HG02763 (cell line): ENCODE data around the gene ATP1B2.
"Not testable (repeated sequence)": the region's sequence is repeated elsewhere in the genome, so short reads cannot be mapped to it uniquely, and the experiment has no call there.

Experiments
- ATAC-seq: cut with Tn5 transposase; IDR thresholded peaks from one replicate; pipeline ENCODE4 v1.9.1; 2021; ENCODE audit warnings: mild to moderate bottlenecking, moderate library complexity; ENCODE audit not compliant: unreplicated experiment

Gene ATP1B2

DNA sequence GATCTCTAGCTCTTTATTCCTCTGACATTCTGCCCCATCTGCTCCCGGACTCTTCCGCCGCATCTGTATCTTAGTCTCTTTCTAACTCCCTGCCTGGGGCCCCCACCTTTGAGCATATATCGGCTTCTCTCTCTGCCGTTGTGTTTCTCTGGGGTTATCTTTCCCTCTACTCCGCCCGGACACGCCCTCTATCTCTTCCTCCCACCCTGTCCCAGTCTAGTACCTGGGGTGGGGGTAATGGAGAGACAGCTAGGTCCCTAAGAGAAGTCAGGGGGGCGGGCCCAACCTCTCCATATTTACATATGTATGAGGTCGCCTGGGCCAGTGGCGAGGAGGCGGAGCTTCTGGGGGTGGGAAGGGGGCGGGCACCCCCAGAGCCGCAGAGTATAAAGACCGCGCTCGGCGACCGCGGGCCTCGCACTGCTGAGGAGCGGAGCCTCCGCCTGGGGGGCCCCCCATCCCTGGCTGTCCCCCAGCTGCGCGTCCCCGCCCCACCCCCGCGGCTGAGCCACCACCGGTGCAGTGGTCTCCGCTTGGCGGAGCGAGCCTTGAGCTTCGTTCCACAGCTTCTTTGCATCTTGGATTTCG lies at the start of gene ATP1B2:
ATP1B2 (plus strand) TSS at position 418 of the 588 bp plus-strand sequence. CDS start 593 bp downstream, outside the sequence.
- no peak for ATAC-seq

- no peak for ATAC-seq
These were observed 44.4 kb upstream of the ATP1B2 start for GRCh38 chr17:7606280-7606679.

GRCh38 chr17:7610641-7611040 lies 40.1 kb upstream of the ATP1B2 start:
- ATAC-seq = no peak

- ATAC-seq = no peak
These were observed 39.0 kb upstream of the ATP1B2 start for GRCh38 chr17:7611635-7612293.

GRCh38 chr17:7612294-7612640 lies 38.5 kb upstream of the ATP1B2 start:
- no peak for ATAC-seq

GRCh38 chr17:7613769-7614424 lies 36.8 kb upstream of the ATP1B2 start:
- ATAC-seq = no peak

DNA sequence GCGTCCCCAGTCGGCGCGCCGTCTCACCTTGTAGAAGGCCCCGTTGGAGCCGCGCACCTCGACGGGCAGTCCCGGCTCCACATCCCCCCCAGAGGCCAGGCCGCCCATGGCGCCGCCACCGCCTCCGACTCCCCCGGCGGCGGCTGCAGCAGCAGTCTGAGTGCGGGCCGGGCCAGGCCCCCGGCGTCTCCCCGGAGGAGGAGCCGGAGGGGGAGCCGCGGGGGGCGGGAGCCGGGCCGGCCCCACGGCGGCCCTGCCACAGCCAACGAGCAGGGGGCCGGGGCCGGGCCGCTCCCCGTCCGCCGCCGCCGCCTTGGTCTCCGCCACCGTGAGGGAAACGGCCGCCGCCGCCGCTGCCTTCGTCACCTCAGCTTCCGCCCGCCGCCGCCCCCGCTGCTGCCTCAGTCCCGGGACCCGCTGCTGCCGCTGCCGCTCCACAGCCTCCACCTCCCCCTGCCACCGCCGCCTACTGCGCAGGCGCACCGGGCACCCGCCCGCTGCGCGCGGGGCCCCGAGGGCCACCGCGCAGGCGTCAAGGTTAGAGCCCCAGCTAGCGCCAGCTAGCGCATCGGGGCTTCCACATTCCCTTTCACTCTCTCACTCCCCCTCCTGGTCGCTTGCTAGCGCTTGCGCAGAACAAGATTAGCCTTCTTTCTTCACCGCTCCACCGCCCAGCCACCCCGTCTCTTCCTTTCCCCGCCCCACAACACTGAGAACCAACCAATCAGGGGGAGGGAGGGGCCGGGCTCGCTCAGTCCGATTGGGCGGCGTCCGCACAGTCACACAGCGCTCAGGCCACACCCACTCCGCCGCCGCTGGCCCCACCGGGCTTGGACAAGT lies 36.1 kb upstream of the ATP1B2 start, which contains the start of gene FXR2:
FXR2 (minus strand) TSS at position 473 of the 840 bp plus-strand sequence; CDS start at position 108, 365 bp downstream.
- ATAC-seq = peak; percentile 85

DNA sequence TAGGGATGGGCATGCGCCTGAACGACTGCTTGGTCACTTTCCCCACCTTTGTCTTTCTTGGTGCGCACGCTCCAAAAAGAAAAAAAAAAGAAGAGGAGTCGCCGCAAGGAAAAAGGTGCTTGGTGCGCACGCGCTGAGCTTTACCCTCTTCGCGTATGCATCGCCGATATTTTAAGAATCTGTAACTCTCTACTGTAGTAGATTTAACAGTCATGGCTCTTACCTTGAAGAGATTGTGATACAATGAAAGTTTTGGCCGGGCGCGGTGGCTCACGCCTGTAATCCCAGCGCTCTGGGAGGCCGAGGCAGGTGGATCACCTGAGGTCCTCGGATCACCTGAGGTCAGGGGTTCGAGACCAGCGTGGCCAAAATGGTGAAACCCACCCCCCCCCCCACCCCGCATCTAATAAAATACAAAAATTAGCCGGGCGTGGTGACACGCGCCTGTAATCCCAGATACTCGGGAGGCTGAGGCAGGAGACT lies 35.4 kb upstream of the ATP1B2 start:
- no peak for ATAC-seq

DNA sequence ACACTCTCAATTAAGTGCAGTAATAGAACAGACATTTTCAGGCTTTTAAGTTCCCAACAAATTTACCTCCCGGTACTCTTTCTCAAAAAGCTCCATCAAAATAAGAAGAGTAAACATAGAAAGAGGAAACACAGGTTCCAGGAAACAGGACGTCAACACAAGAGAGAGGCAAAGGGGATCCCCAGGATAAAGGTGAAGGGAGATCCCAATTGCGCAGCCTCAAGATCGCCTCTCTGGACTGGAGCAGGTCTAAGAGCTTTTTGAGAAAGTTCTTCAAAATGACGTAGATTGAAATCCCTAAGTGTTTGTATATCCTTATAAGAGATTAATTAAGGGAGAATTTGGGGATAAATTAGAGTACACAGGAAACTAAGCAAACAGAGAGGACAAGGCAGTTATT lies 32.1 kb upstream of the ATP1B2 start:
- ATAC-seq = no peak

- no peak for ATAC-seq
These were observed 29.9 kb upstream of the ATP1B2 start for GRCh38 chr17:7620835-7621234.

GRCh38 chr17:7623661-7624060 lies 27.1 kb upstream of the ATP1B2 start:
- no peak for ATAC-seq

- ATAC-seq = not testable (repeated sequence)
These were observed 25.0 kb upstream of the ATP1B2 start for GRCh38 chr17:7625749-7626148.

GRCh38 chr17:7626307-7626706 lies 24.4 kb upstream of the ATP1B2 start:
- ATAC-seq = no peak

DNA sequence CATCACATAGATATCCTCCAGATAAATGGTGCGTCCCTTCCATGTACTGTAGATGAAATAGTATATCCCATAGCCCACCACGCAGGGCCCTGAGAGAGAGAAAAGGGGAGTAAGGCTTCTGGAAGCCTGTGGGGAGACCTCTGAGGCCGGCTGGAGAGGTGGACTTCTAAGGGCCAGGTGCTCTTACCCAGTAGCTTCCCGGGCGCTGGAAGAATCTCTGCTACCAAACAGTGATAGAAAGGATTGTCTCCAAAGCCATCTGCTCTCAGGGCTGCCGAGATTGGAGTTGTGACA lies 23.8 kb upstream of the ATP1B2 start:
- ATAC-seq = no peak

- peak; percentile 85 for ATAC-seq
These were observed 23.2 kb upstream of the ATP1B2 start, which contains the start of gene SAT2 for GRCh38 chr17:7627250-7628121. Gene SAT2, minus strand, starts transcription at chr17:7627821. Its CDS starts 186 bp downstream, at chr17:7627635.

DNA sequence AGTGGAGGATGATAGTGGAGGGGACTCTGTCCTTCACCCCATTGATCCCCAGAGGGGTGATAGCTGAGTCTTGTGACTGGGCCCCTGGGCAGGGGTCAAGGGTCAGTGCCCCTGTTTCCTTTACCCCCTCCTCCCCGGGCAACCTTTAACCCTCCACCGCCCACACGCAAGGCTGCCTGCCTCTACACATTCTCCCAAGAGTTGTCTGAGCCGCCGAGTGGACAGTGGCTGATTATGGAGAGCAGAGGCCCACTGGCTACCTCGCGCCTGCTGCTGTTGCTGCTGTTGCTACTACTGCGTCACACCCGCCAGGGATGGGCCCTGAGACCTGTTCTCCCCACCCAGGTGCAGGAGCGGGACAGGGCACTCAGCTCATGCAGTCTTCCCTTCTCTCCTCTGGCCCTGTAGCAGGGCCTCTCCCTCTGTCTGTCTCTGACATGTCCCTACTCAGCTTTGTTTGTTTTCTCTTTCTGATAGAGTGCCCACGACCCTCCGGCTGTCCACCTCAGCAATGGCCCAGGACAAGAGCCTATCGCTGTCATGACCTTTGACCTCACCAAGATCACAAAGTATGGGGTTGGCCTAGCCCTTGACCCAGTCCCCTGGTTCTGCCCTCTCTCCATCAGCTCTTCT lies 20.7 kb upstream of the ATP1B2 start, which contains the start of gene SHBG:
SHBG (plus strand) TSS at position 197 of the 633 bp plus-strand sequence; CDS start at position 235, 38 bp downstream.
- no peak for ATAC-seq

GRCh38 chr17:7631398-7632380 lies 19.0 kb upstream of the ATP1B2 start:
- no peak for ATAC-seq

GRCh38 chr17:7632492-7632894 lies 18.2 kb upstream of the ATP1B2 start:
- ATAC-seq = no peak
